ENCODE measurements around the gene MAN1A1. TPM values are rescaled to one million over a fixed set of nuclear protein-coding genes. Genes with fewer than 3 reads are reported as not detected.

MAN1A1 gene
- total and polyA plus RNA-seq, 2 of the 8 experiments (the other 6 are each of a cell fraction or from before 2014, with no cell fraction given), result 1.8 to 5.4 TPM

DNA sequence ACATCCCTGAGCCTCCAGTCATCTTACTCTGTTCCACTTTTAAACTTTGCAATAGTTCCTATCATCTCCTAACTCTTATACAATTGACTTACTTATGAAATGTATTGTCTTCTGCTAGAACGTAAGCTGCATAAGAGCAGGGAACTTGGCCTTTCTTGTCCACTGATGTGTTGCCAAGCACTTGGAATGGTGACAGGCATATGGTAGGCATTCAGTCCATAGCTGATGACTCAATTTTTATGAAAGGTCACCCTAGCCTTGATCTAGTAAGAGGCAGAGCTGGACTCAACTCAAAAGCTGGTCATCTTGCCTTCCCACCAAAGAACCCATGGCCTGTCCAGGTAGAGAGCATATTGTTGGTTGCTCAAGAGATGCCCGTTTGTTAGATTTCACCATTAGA lies 188.7 kb downstream of the MAN1A1 start:
- H3K27ac ChIP-seq (ENCODE audit: low read depth, low read length), result no peak overlapping the region
- no peaks in the 10 kb centered on the region for H3K79me1 ChIP-seq (ENCODE audit: low read depth, low read length)
- H3K36me3 ChIP-seq (ENCODE audit: control insufficient read depth in 2 of 4, insufficient read depth in 4 of 4, low read length in 3 of 4), result no peaks in the 10 kb centered on the region
- H2BK120ac ChIP-seq (replicated peaks; ENCODE audit: low read depth, low read length), result no peak overlapping the region
- no peak overlapping the region for H2AK5ac ChIP-seq (ENCODE audit: low read depth, low read length)
- no peaks in the 10 kb centered on the region for H3K23me2 ChIP-seq (ENCODE audit: low read depth, low read length)
- no peak for TF ChIP-seq PHF8 (conservative IDR thresholded peaks at IDR 0.05; ENCODE audit: low read depth, low read length)
- no peak for TF ChIP-seq BACH1 (IDR thresholded peaks at IDR 0.05; ENCODE audit: low read length)
- TF ChIP-seq SUZ12 (IDR thresholded peaks at IDR 0.05; ENCODE audit: low read length), result no peak
- no peak for TF ChIP-seq EP300 (IDR thresholded peaks at IDR 0.05; ENCODE audit: borderline replicate concordance in 1 of 2, low read depth in 2 of 2, low read length in 2 of 2)
- no peak for TF ChIP-seq POLR2A (IDR thresholded peaks at IDR 0.05; ENCODE audit: control extremely low read depth in 1 of 2, low read depth in 2 of 2, low read length in 2 of 2)
- TF ChIP-seq SP2 (IDR thresholded peaks at IDR 0.05; ENCODE audit: low read length), result no peak
- no peak for TF ChIP-seq CEBPB (IDR thresholded peaks at IDR 0.05; ENCODE audit: low read depth, low read length)
- TF ChIP-seq ATF2 (IDR thresholded peaks at IDR 0.05; ENCODE audit: low read length), result no peak
- no peak overlapping the region for H2BK5ac ChIP-seq (ENCODE audit: low read depth, low read length)
- H3K79me2 ChIP-seq (ENCODE audit: control insufficient read depth in 1 of 2, insufficient read depth in 2 of 2, low read length in 2 of 2), result no peaks in the 10 kb centered on the region
- FAIRE-seq (no peak), DNase-seq (ENCODE audit: low read depth in 1 of 2, low spot score in 2 of 2) (no peak)
- no peak overlapping the region for H4K91ac ChIP-seq (replicated peaks; ENCODE audit: insufficient read length, low read length)
- H3K27me3 ChIP-seq (replicated peaks in 1 of 4; ENCODE audit: control insufficient read depth in 3 of 4, extremely low read depth in 1 of 4, insufficient read depth in 3 of 4, low read length in 3 of 4), result no peaks in the 10 kb centered on the region
- no peak overlapping the region for H2BK12ac ChIP-seq (ENCODE audit: low read depth, low read length)
- no peak overlapping the region for H2AFZ ChIP-seq (ENCODE audit: low read length)
- H3K9me3 ChIP-seq (ENCODE audit: insufficient read depth in 2 of 2, low read depth in 1 of 2, low read length in 1 of 2), result no peaks in the 10 kb centered on the region
- no peak overlapping the region for H2BK15ac ChIP-seq (ENCODE audit: low read length)
- no peak overlapping the region for H3K14ac ChIP-seq (ENCODE audit: insufficient read length)
- no peak overlapping the region for H3K4ac ChIP-seq (replicated peaks; ENCODE audit: insufficient read length, low read depth, low read length)
- no peak overlapping the region for H2BK20ac ChIP-seq (ENCODE audit: low read length)
- ChIA-PET POLR2A (ENCODE audit: partially characterized antibody) (no interaction called here), CTCF (ENCODE audit: partially characterized antibody) (interaction anchor here (1.1 to 4.0 kb wide), 3 partner anchors 12 to 173 kb away, joined by 3 to 18 read pairs (median 3); no protein-coding TSS in a partner anchor)
- no peaks in the 10 kb centered on the region for H3K4me1 ChIP-seq (replicated peaks in 1 of 4; ENCODE audit: control insufficient read depth in 3 of 4, insufficient read depth in 4 of 4, low read length in 3 of 4)
- no peak overlapping the region for H4K8ac ChIP-seq (ENCODE audit: extremely low read depth, insufficient read depth, low read length)
- H3K4me2 ChIP-seq (ENCODE audit: insufficient read depth in 1 of 2, low read depth in 2 of 2, low read length in 2 of 2), result no peak overlapping the region
- no peak overlapping the region for H4K5ac ChIP-seq (ENCODE audit: insufficient read length, low read depth, low read length)
- no peak overlapping the region for H3K18ac ChIP-seq (ENCODE audit: extremely low read depth, low read length)
- no peak overlapping the region for H3K23ac ChIP-seq (ENCODE audit: insufficient read length)
- WGBS, 2 experiments (ENCODE audit: extremely low coverage in 1 of 2, insufficient coverage in 1 of 2, insufficient read length in 1 of 2, insufficient replicate concordance in 2 of 2, low coverage in 1 of 2, low lambda C conversion rate in 2 of 2, missing lambda C conversion rate in 1 of 2), result 94% methylated on average over 2 of the region's 2 CpGs; no CpG with 5 or more reads in 1 of the 2 experiments
- H3K4me3 ChIP-seq (ENCODE audit: extremely low read depth in 1 of 4, insufficient read depth in 2 of 4, low read depth in 3 of 4, low read length in 4 of 4), result no peak overlapping the region
- H4K20me1 ChIP-seq (replicated peaks in 1 of 2; ENCODE audit: control insufficient read depth in 1 of 2, insufficient read depth in 2 of 2, low read length in 2 of 2), result no peaks in the 10 kb centered on the region
- no peak overlapping the region for H3K9ac ChIP-seq (replicated peaks in 1 of 4; ENCODE audit: extremely low read depth in 1 of 4, low read depth in 3 of 4, low read length in 3 of 4)
- H3K56ac ChIP-seq (replicated peaks; ENCODE audit: insufficient read length, low read depth, low read length), result no peak overlapping the region
